ENCODE data around the gene BST1.

DNA sequence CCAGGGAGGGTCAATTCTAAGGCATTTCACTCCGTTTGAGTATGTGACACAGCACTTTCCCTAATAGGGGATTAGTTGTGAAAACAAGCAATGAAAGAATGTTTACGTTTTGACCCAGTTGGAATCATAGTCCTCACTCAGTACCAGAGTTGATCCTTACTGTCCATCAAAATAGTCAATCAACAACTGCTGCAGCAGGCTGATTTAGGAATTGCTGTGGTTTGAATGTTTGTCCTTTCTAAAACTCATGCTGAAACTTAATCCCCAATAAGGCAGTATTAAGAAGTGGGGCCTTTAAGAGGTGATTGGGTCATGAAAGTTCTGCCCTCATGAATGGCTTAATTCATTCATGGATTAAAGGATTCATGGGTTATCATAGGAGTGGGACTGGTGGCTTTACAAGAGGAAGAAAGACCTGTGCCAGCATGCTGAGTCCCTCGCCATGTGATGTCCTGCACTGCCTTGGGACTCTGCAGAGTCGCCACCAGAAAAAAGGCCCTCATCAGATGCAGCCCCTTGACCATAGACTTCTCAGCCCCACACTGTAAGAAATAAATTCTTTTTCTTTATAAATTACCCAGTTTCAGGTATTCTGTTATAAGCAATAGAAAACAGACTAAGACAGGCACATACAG is 44.6 kb upstream of the BST1 start:
- TF ChIP-seq CTCF (IDR thresholded peaks at IDR 0.05; ENCODE audit: extremely low read depth in 1 of 2, insufficient read depth in 1 of 2, low read depth in 1 of 2, low read length in 2 of 2) (no peak), EZH2 (IDR thresholded peaks at IDR 0.05; ENCODE audit: borderline replicate concordance, low read depth, low read length, severe bottlenecking) (no peak)
